WTC11 (cell line): Measurements from ENCODE around the gene FMN2. TPM values are rescaled to one million over a fixed set of nuclear protein-coding genes. Genes with fewer than 3 reads are reported as not detected.

Experiments used
- ATAC-seq: fragments of 200-7000 bp; cut with Tn5 transposase; 2 replicates; pipeline ENCODE4 v1.10.0; 2021; ENCODE audit warnings: mild to moderate bottlenecking, moderate library complexity
- CTCF ChIA-PET: fragments of 300-600 bp; sonication (Branson Sonifier 250); formaldehyde crosslinking; loops from one replicate; lab custom pipeline; 2021; ENCODE audit warnings: antibody characterized with exemption; lab: Charles Lee
- POLR2A ChIA-PET: fragments of 350-600 bp; sonication (Branson Sonifier 250); formaldehyde crosslinking; loops from one replicate; lab custom pipeline; 2021; ENCODE audit warnings: antibody characterized with exemption; lab: Charles Lee
- DNase-seq: peaks from one replicate; pipeline ENCODE4 v3.0.0; 2021; ENCODE audit warnings: low spot score
- H3K27ac Mint-ChIP-seq: 2 replicates; pipeline ENCODE4 v1.8.0; 2021; ENCODE audit warnings: mixed read lengths
- H3K27me3 Mint-ChIP-seq: 2 replicates; pipeline ENCODE4 v1.8.0; 2021; ENCODE audit warnings: low read depth, mild to moderate bottlenecking, moderate library complexity, mixed read lengths
- H3K36me3 Mint-ChIP-seq: 2 replicates; pipeline ENCODE4 v1.8.0; 2021; ENCODE audit warnings: mixed read lengths
- H3K4me1 Mint-ChIP-seq: 2 replicates; pipeline ENCODE4 v1.8.0; 2022; ENCODE audit warnings: mixed read lengths
- H3K4me3 Mint-ChIP-seq: 2 replicates; pipeline ENCODE4 v1.8.0; 2021; ENCODE audit warnings: mild to moderate bottlenecking, moderate library complexity, mixed read lengths
- H3K9me3 Mint-ChIP-seq: 2 replicates; pipeline ENCODE4 v1.8.0; 2021; ENCODE audit warnings: mixed read lengths
- ATF6 ChIP-seq: sonication (generic); formaldehyde crosslinking; IDR thresholded peaks from 2 replicates; pipeline ENCODE4 v1.8.1; 2023; ENCODE audit warnings: mild to moderate bottlenecking, missing genetic modification reagents
- CTCF ChIP-seq: fragments of 200-600 bp; IDR thresholded peaks from 2 replicates; pipeline ENCODE4 v1.8.0; 2022; ENCODE audit warnings: antibody characterized with exemption
- GTF2I ChIP-seq: fragments of 250-450 bp; sonication (Bioruptor Pico); conservative IDR thresholded peaks from 2 replicates; pipeline ENCODE4 v1.4.0; 2021; ENCODE audit warnings: mild to moderate bottlenecking
- JUN ChIP-seq: sonication (generic); formaldehyde crosslinking; IDR thresholded peaks from 2 replicates; pipeline ENCODE4 v1.8.0; 2023; ENCODE audit warnings: mild to moderate bottlenecking, missing genetic modification reagents
- PRRX2 ChIP-seq: fragments of 250-450 bp; sonication (Bioruptor Pico); IDR thresholded peaks from 2 replicates; pipeline ENCODE4 v1.8.0; 2021; ENCODE audit warnings: mild to moderate bottlenecking
- SMAD4 ChIP-seq: sonication (generic); formaldehyde crosslinking; IDR thresholded peaks from 2 replicates; pipeline ENCODE4 v1.8.0; 2022; ENCODE audit warnings: mild to moderate bottlenecking, missing genetic modification reagents
- SP1 ChIP-seq: sonication (generic); formaldehyde crosslinking; conservative IDR thresholded peaks from 2 replicates; pipeline ENCODE4 v1.8.1; 2022; ENCODE audit warnings: missing genetic modification reagents
- ZNF263 ChIP-seq: sonication (generic); formaldehyde crosslinking; IDR thresholded peaks from 2 replicates; pipeline ENCODE4 v1.8.1; 2022; ENCODE audit warnings: low read depth, mild to moderate bottlenecking, moderate library complexity, missing genetic modification reagents
- total RNA-seq: library from RNA; stranded (reverse); gene quantifications from 3 replicates; pipeline ENCODE4 v1.2.3, GENCODE V29; 2021
- TF ChIP-seq, protein P1 (sequence below): sonication (generic); formaldehyde crosslinking; IDR thresholded peaks from 2 replicates; pipeline ENCODE4 v1.8.0; 2023; ENCODE audit warnings: mild to moderate bottlenecking, missing genetic modification reagents
- TF ChIP-seq, protein P2 (sequence below): sonication (generic); formaldehyde crosslinking; IDR thresholded peaks from 2 replicates; pipeline ENCODE4 v1.8.1; 2023; ENCODE audit warnings: mild to moderate bottlenecking, missing genetic modification reagents, borderline replicate concordance
- TF ChIP-seq, protein P3 (sequence below): sonication (generic); formaldehyde crosslinking; IDR thresholded peaks from 2 replicates; pipeline ENCODE4 v1.8.1; 2023; ENCODE audit warnings: mild to moderate bottlenecking, missing genetic modification reagents, moderate library complexity
- TF ChIP-seq, protein P4 (sequence below): sonication (generic); formaldehyde crosslinking; IDR thresholded peaks from 2 replicates; pipeline ENCODE4 v1.8.0; 2022; ENCODE audit warnings: mild to moderate bottlenecking, missing genetic modification reagents
- TF ChIP-seq, protein P5 (sequence below): fragments of 250-450 bp; sonication (Bioruptor Pico); conservative IDR thresholded peaks from 2 replicates; pipeline ENCODE4 v1.9.0; 2021; ENCODE audit warnings: mild to moderate bottlenecking

FMN2 gene
- total RNA-seq, 1 experiment from 2014 or later = 1.8 TPM

GRCh38 chr1:240226102-240226501, 134.4 kb downstream of the FMN2 start:
- no peak overlapping the region for H3K27ac Mint-ChIP-seq
- no peak for TF ChIP-seq ATF6 (CRISPR knock-in tag)
- no peak for TF ChIP-seq ZNF263 (CRISPR knock-in tag)
- TF ChIP-seq, protein P1, sequence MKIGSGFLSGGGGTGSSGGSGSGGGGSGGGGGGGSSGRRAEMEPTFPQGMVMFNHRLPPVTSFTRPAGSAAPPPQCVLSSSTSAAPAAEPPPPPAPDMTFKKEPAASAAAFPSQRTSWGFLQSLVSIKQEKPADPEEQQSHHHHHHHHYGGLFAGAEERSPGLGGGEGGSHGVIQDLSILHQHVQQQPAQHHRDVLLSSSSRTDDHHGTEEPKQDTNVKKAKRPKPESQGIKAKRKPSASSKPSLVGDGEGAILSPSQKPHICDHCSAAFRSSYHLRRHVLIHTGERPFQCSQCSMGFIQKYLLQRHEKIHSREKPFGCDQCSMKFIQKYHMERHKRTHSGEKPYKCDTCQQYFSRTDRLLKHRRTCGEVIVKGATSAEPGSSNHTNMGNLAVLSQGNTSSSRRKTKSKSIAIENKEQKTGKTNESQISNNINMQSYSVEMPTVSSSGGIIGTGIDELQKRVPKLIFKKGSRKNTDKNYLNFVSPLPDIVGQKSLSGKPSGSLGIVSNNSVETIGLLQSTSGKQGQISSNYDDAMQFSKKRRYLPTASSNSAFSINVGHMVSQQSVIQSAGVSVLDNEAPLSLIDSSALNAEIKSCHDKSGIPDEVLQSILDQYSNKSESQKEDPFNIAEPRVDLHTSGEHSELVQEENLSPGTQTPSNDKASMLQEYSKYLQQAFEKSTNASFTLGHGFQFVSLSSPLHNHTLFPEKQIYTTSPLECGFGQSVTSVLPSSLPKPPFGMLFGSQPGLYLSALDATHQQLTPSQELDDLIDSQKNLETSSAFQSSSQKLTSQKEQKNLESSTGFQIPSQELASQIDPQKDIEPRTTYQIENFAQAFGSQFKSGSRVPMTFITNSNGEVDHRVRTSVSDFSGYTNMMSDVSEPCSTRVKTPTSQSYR = no peak
- no peak for TF ChIP-seq JUN (CRISPR knock-in tag)
- TF ChIP-seq, protein P2, sequence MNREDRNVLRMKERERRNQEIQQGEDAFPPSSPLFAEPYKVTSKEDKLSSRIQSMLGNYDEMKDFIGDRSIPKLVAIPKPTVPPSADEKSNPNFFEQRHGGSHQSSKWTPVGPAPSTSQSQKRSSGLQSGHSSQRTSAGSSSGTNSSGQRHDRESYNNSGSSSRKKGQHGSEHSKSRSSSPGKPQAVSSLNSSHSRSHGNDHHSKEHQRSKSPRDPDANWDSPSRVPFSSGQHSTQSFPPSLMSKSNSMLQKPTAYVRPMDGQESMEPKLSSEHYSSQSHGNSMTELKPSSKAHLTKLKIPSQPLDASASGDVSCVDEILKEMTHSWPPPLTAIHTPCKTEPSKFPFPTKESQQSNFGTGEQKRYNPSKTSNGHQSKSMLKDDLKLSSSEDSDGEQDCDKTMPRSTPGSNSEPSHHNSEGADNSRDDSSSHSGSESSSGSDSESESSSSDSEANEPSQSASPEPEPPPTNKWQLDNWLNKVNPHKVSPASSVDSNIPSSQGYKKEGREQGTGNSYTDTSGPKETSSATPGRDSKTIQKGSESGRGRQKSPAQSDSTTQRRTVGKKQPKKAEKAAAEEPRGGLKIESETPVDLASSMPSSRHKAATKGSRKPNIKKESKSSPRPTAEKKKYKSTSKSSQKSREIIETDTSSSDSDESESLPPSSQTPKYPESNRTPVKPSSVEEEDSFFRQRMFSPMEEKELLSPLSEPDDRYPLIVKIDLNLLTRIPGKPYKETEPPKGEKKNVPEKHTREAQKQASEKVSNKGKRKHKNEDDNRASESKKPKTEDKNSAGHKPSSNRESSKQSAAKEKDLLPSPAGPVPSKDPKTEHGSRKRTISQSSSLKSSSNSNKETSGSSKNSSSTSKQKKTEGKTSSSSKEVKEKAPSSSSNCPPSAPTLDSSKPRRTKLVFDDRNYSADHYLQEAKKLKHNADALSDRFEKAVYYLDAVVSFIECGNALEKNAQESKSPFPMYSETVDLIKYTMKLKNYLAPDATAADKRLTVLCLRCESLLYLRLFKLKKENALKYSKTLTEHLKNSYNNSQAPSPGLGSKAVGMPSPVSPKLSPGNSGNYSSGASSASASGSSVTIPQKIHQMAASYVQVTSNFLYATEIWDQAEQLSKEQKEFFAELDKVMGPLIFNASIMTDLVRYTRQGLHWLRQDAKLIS = no peak
- TF ChIP-seq, protein P3, sequence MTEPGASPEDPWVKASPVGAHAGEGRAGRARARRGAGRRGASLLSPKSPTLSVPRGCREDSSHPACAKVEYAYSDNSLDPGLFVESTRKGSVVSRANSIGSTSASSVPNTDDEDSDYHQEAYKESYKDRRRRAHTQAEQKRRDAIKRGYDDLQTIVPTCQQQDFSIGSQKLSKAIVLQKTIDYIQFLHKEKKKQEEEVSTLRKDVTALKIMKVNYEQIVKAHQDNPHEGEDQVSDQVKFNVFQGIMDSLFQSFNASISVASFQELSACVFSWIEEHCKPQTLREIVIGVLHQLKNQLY (CRISPR knock-in tag) = no peak
- TF ChIP-seq, protein P4, sequence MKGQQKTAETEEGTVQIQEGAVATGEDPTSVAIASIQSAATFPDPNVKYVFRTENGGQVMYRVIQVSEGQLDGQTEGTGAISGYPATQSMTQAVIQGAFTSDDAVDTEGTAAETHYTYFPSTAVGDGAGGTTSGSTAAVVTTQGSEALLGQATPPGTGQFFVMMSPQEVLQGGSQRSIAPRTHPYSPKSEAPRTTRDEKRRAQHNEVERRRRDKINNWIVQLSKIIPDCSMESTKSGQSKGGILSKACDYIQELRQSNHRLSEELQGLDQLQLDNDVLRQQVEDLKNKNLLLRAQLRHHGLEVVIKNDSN (CRISPR knock-in tag) = no peak
- no peak for TF ChIP-seq GTF2I
- no peak for TF ChIP-seq SMAD4 (CRISPR knock-in tag)
- no peak for TF ChIP-seq PRRX2 (CRISPR knock-in tag)
- TF ChIP-seq, all 79 proteins: peak for 0
- H3K36me3 Mint-ChIP-seq = peaks cover 19% of the 10 kb centered on the region

DNA sequence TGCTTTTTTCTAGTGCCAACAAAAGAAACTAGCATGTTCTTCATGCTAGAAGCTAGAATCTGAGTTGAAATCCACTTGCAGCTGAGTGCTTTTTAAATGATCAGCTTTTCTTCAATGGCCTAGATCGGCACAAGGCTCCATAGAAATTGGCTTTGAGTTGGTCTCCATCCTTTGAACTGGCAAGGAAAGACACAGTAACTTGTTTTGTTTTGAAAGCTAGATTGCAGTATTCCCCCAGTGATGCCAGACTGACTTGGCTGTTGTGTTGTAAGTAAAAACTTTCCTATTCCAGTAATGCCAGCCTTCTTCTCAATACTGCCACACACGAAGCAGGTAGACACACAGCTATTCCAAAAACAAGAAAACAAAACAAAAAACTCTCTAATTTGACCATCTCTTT, 139.1 kb downstream of the FMN2 start:
- Mint-ChIP-seq H3K27ac (no peak overlapping the region), H3K4me1 (no peaks in the 10 kb centered on the region), H3K9me3 (peaks cover 15% of the 10 kb centered on the region), H3K4me3 (no peak overlapping the region), H3K27me3 (no peaks in the 10 kb centered on the region), H3K36me3 (peaks cover 7% of the 10 kb centered on the region; the same call in 1 of the 2 replicates)
- POLR2A ChIA-PET = no interaction called here
- TF ChIP-seq SP1 (CRISPR knock-in tag) = no peak
- TF ChIP-seq, protein P5, sequence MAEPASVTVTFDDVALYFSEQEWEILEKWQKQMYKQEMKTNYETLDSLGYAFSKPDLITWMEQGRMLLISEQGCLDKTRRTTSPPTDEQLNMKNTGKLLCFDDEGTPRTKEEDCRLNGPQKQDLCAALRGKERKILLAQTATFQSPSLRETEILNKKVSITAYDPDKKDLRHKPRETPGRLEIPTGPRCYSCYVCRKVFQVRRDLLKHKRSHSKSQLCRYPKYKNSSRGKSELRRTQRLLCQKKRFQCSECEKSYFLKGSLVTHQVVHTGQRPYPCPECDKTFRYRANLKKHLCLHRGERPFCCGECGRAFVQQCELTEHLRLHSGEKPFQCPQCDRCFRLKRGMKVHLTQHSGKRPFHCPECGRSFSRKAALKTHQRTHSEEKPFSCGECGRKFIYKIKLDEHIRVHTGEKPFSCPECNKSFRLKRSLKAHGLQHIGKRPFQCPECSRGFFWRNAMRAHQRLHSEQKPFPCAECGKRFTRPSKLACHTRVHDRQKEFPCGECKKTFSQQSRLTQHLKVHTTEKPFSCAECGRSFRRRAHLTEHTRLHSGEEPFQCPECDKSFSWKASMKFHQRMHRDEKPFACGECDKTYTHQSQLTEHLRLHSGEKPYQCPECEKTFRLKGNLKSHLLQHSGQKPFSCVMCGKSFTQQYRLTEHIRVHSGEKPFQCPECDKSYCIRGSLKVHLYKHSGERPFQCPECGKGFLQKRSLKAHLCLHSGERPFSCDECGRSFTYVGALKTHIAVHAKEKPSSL (CRISPR knock-in tag) = no peak
- TF ChIP-seq CTCF = no peak
- TF ChIP-seq, protein P2 = no peak
- no peak for ATAC-seq
- no peak for DNase-seq
- CTCF ChIA-PET = interaction anchor here (0.6 to 0.7 kb wide), 2 partner anchors 17 to 41 kb away, joined by 3 read pairs; no protein-coding TSS in a partner anchor

More at GRCh38 chr1:240226102-240226501, 134.4 kb downstream of the FMN2 start:
- Mint-ChIP-seq H3K27me3 (peaks cover 3% of the 10 kb centered on the region; the same call in 1 of the 2 replicates), H3K4me1 (no peaks in the 10 kb centered on the region), H3K9me3 (peaks cover 46% of the 10 kb centered on the region), H3K4me3 (no peak overlapping the region)
- ChIA-PET CTCF (no interaction called here), POLR2A (no interaction called here)
- ATAC-seq = no peak
- DNase-seq = no peak
